Suprapubic skin (tissue), 4 donors: Measurements from ENCODE around the gene GOT1. TPM values are rescaled to one million over a fixed set of nuclear protein-coding genes. Genes with fewer than 3 reads are reported as not detected.

Experiments used
- DNase-seq, 2 donors: peaks; one replicate each; pipeline ENCODE4 v3.0.0-alpha.2; 2019; ENCODE audit warnings: low spot score in 2 of 2
- H3K27ac ChIP-seq: fragments of 200-600 bp; sonication (generic); one replicate; pipeline ENCODE4 v1.5.1; 2019
- H3K27me3 ChIP-seq: fragments of 200-600 bp; sonication (generic); one replicate; pipeline ENCODE4 v1.5.1; 2019
- H3K36me3 ChIP-seq: fragments of 200-600 bp; sonication (generic); one replicate; pipeline ENCODE4 v1.5.1; 2019
- H3K4me1 ChIP-seq: fragments of 200-600 bp; sonication (generic); one replicate; pipeline ENCODE4 v1.5.1; 2019
- H3K4me3 ChIP-seq: fragments of 200-600 bp; sonication (generic); one replicate; pipeline ENCODE4 v1.5.1; 2019; ENCODE audit warnings: mild to moderate bottlenecking
- H3K9me3 ChIP-seq: fragments of 200-600 bp; sonication (generic); one replicate; pipeline ENCODE4 v1.5.1; 2019
- EP300 ChIP-seq: sonication (generic); formaldehyde crosslinking; IDR thresholded peaks from one replicate; pipeline ENCODE4 v1.6.1; 2017; ENCODE audit warnings: antibody characterized with exemption
- POLR2A ChIP-seq, 2 donors: fragments of 450-650 bp; IDR thresholded peaks; one replicate each; pipeline ENCODE4 v1.6.1; 2017; ENCODE audit warnings: antibody characterized with exemption in 2 of 2, mild to moderate bottlenecking in 2 of 2, moderate library complexity in 2 of 2
- POLR2AphosphoS5 ChIP-seq, 3 donors: sonication (generic); formaldehyde crosslinking; IDR thresholded peaks; one replicate each; pipeline ENCODE4 v1.6.1; 2017; ENCODE audit warnings: antibody characterized with exemption in 3 of 3
- WGBS: methylation state at CpG from one replicate; pipeline ENCODE4 v1.1.5; 2018; 5-methylcytosine and 5-hydroxymethylcytosine counted together
- total RNA-seq, 4 donors: library from RNA; depleted of rRNA; stranded (reverse); fragments of >200 nt; gene quantifications; one replicate each; pipeline ENCODE4 v1.1.0, GENCODE V29; 2016
- TF ChIP-seq, protein P1 (sequence below), 2 donors: fragments of 200-600 bp in 1 of 2; fragments of 450-650 bp in 1 of 2; sonication (generic) in 1 of 2; IDR thresholded peaks; one replicate each; pipeline ENCODE4 v1.5.1; 2016 to 2019; ENCODE audit warnings: antibody characterized with exemption in 2 of 2, mild to moderate bottlenecking in 1 of 2, moderate library complexity in 1 of 2

GOT1 gene
- total RNA-seq, 4 donors from 2014 or later: 16.9 to 46.2 (median 31.7) TPM

DNA sequence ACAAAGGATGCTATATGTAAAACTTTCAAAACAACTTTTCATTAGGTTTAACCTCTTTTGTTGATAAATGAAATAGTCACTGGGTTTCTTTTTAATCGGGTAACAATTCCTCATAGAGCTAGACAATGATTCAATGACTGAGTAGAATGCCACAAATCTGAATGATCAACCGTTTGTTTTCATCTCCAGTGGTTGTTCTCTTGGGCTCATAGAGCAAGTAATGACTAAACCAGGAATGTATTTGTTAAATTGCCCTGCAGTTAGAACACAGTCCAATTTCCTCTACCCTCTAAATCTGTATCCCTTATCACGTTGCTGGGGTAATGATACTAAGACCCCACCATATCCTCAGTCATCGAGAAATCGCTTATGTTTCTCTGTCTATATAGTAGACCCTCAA lies 61.3 kb downstream of the GOT1 start:
- Histone ChIP-seq H3K9me3 (no peaks in the 10 kb centered on the region), H3K36me3 (no peaks in the 10 kb centered on the region), H3K27me3 (no peaks in the 10 kb centered on the region), H3K27ac (no peak overlapping the region), H3K4me3 (no peak overlapping the region), H3K4me1 (no peaks in the 10 kb centered on the region)
- TF ChIP-seq POLR2AphosphoS5 (IDR thresholded peaks at IDR 0.05) (no peak), EP300 (no peak), POLR2A (IDR thresholded peaks at IDR 0.05) (no peak)
- TF ChIP-seq, protein P1, sequence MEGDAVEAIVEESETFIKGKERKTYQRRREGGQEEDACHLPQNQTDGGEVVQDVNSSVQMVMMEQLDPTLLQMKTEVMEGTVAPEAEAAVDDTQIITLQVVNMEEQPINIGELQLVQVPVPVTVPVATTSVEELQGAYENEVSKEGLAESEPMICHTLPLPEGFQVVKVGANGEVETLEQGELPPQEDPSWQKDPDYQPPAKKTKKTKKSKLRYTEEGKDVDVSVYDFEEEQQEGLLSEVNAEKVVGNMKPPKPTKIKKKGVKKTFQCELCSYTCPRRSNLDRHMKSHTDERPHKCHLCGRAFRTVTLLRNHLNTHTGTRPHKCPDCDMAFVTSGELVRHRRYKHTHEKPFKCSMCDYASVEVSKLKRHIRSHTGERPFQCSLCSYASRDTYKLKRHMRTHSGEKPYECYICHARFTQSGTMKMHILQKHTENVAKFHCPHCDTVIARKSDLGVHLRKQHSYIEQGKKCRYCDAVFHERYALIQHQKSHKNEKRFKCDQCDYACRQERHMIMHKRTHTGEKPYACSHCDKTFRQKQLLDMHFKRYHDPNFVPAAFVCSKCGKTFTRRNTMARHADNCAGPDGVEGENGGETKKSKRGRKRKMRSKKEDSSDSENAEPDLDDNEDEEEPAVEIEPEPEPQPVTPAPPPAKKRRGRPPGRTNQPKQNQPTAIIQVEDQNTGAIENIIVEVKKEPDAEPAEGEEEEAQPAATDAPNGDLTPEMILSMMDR (IDR thresholded peaks at IDR 0.05): no peak
- DNase-seq: no peak
- WGBS: 89% methylated on average over 5 of the region's 5 CpGs

DNA sequence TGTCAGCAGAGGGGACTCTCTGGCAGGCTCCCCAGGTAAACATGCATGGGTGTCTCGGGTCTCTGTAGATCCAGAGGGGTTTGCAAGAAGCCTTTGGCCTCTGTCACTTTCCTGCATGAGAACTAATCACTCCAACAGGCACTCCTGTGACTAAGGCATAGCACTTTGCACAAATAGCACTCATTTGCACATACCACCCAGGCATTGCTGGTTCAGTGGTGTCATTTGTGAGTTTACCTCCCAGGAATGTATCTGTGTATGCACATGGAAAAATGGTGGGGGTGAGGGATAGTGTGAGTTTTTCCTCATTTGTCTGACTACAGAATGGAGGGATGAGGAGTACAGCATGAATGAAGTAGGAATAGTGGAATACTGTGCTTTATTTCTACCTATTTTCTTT lies 61.8 kb downstream of the GOT1 start:
- Histone ChIP-seq H3K9me3 (no peaks in the 10 kb centered on the region), H3K4me3 (no peak overlapping the region), H3K4me1 (no peaks in the 10 kb centered on the region), H3K27ac (no peak overlapping the region), H3K27me3 (no peaks in the 10 kb centered on the region), H3K36me3 (no peaks in the 10 kb centered on the region)
- WGBS: 76% methylated on average over 1 of the region's 1 CpG
- no peak for DNase-seq
- no peak for TF ChIP-seq POLR2AphosphoS5 (IDR thresholded peaks at IDR 0.05)

DNA sequence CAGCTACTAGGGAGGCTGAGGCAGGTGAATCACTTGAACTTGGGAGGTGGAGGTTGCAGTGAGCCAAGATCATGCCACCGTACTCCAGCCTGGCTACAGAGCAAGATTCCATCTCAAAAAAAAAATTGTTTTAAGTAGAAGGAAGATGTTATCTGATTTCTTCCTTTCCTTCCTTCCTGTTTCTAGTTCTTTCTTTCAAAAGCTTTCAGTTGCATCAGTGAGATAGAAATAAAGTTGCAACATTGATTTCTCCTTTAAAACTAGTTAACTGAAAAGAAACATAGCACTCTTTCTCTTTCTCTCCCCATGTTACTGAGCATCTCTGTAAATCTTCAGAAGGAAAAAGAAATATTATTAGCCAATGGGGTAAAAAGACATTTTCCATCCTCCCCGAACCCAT lies 63.8 kb downstream of the GOT1 start:
- TF ChIP-seq POLR2AphosphoS5 (IDR thresholded peaks at IDR 0.05) (no peak), POLR2A (IDR thresholded peaks at IDR 0.05) (no peak), EP300 (no peak)
- TF ChIP-seq, protein P1 (IDR thresholded peaks at IDR 0.05): no peak
- peaks cover 4% of the 10 kb centered on the region for H3K36me3 ChIP-seq
- no peak overlapping the region for H3K27ac ChIP-seq
- no peaks in the 10 kb centered on the region for H3K9me3 ChIP-seq
- no peaks in the 10 kb centered on the region for H3K27me3 ChIP-seq
- H3K4me3 ChIP-seq: no peak overlapping the region
- WGBS: 69% methylated on average over 2 of the region's 2 CpGs
- no peaks in the 10 kb centered on the region for H3K4me1 ChIP-seq
- no peak for DNase-seq

DNA sequence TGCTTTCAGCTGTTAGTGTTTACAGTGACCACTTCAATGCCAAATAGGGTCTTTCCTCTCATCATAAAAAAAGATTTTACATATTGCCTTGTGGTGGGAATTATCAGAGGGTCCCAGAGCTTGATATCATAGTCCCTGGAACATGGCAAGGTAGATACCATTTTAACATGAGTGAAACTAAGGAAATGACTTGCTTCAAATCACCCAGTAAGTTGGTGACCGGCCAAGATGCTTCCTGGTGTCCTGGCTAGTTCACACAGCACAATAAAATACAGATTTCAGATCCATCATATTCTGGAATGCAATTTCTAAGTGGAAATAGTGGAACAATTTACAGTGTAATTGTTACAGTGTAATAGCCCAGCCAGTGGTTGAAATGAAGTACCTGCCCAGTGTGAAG lies 64.7 kb downstream of the GOT1 start:
- DNase-seq: no peak

DNA sequence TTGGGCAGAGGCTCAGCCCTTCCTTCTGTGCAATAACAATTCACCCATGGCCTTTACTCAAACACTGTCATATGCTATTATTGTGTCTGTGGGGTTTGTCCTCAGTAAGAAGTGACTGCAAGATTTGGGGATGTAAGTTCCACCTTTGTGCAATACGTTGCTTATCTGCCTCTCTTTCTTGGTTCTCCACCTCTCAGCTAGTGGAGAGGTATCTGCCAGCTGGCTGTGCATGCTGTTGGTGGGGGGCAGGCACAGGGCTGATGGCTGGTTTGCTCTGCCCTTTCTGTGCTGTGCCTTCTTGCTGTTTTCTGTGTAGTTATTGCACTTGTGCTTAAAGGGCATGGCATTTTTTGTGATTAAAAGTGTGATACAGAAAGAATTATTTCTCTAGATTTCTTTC lies 65.1 kb downstream of the GOT1 start:
- H3K4me1 ChIP-seq: no peaks in the 10 kb centered on the region
- peaks cover 4% of the 10 kb centered on the region for H3K36me3 ChIP-seq
- 42% methylated on average over 1 of the region's 1 CpG for WGBS
- no peaks in the 10 kb centered on the region for H3K27me3 ChIP-seq
- no peak for DNase-seq
- no peak overlapping the region for H3K27ac ChIP-seq
- H3K9me3 ChIP-seq: no peaks in the 10 kb centered on the region
- TF ChIP-seq POLR2AphosphoS5 (IDR thresholded peaks at IDR 0.05) (no peak), POLR2A (IDR thresholded peaks at IDR 0.05) (no peak), EP300 (no peak)
- TF ChIP-seq, protein P1 (IDR thresholded peaks at IDR 0.05): no peak
- no peak overlapping the region for H3K4me3 ChIP-seq

More for the DNA sequence above, 64.7 kb downstream of the GOT1 start:
- Histone ChIP-seq H3K4me1 (no peaks in the 10 kb centered on the region), H3K4me3 (no peak overlapping the region), H3K9me3 (no peaks in the 10 kb centered on the region), H3K27me3 (no peaks in the 10 kb centered on the region), H3K27ac (no peak overlapping the region), H3K36me3 (peaks cover 4% of the 10 kb centered on the region)
- WGBS: 62% methylated on average over 1 of the region's 1 CpG
- no peak for TF ChIP-seq POLR2AphosphoS5 (IDR thresholded peaks at IDR 0.05)

DNA sequence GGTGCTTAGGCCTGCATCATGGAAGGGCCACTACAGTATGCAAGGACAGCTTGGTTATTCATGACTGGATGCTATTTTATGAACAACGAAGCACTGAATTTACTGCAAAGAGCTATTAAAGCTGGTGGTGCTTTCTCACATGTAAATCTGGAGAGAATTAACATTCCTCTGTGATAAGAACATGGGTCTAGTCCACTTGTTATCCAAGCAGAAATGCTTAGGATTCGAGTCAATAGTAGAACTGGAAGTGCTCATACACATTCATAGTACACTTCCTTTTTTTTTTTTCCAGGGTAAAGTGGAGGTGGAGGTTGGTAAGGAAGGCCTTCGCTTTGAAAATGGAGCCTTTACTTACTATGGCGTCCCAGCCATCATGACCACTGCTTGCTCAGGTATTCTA lies 66.3 kb downstream of the GOT1 start:
- Histone ChIP-seq H3K4me1 (no peaks in the 10 kb centered on the region), H3K27me3 (no peaks in the 10 kb centered on the region), H3K27ac (no peak overlapping the region), H3K9me3 (no peaks in the 10 kb centered on the region), H3K36me3 (peaks cover 4% of the 10 kb centered on the region), H3K4me3 (no peak overlapping the region)
- TF ChIP-seq, protein P1 (IDR thresholded peaks at IDR 0.05): no peak
- TF ChIP-seq POLR2AphosphoS5 (IDR thresholded peaks at IDR 0.05) (no peak), EP300 (no peak), POLR2A (IDR thresholded peaks at IDR 0.05) (no peak)
- DNase-seq: no peak
- WGBS: 80% methylated on average over 4 of the region's 4 CpGs
